Effector memory CD4-positive, alpha-beta T cell (primary cell): ENCODE measurements around the gene RAB10.
"Not testable (repeated sequence)": the region's sequence is repeated elsewhere in the genome, so short reads cannot be mapped to it uniquely, and the experiment has no call there.

Source experiments
- DNase-seq, 3 donors: peaks; one replicate each; pipeline ENCODE4 v3.0.0-alpha.2; 2020
- H3K27ac ChIP-seq: 2 replicates; pipeline ENCODE4 v1.7.0; 2013; ENCODE audit warnings: mild to moderate bottlenecking, low read length, moderate library complexity; ENCODE audit not compliant: insufficient read depth, poor library complexity, severe bottlenecking
- H3K27me3 ChIP-seq: replicated peaks from 2 replicates; pipeline ENCODE4 v1.7.0; 2013; ENCODE audit warnings: mild to moderate bottlenecking, low read length; ENCODE audit not compliant: insufficient read depth, control insufficient read depth, poor library complexity, severe bottlenecking
- H3K36me3 ChIP-seq: 2 replicates; pipeline ENCODE4 v1.7.0; 2013; ENCODE audit warnings: mild to moderate bottlenecking, low read length, moderate library complexity; ENCODE audit not compliant: control insufficient read depth, insufficient read depth
- H3K4me1 ChIP-seq: 2 replicates; pipeline ENCODE4 v1.7.0; 2013; ENCODE audit warnings: low read length, mild to moderate bottlenecking; ENCODE audit not compliant: control insufficient read depth, insufficient read depth, poor library complexity, severe bottlenecking
- H3K4me3 ChIP-seq: 2 replicates; pipeline ENCODE4 v1.7.0; 2013; ENCODE audit warnings: low read length, low read depth, mild to moderate bottlenecking; ENCODE audit not compliant: insufficient read depth, poor library complexity, severe bottlenecking
- H3K9me3 ChIP-seq: 2 replicates; pipeline ENCODE4 v1.7.0; 2013; ENCODE audit warnings: mild to moderate bottlenecking, low read length, moderate library complexity; ENCODE audit not compliant: control insufficient read depth

The RAB10 gene

DNA sequence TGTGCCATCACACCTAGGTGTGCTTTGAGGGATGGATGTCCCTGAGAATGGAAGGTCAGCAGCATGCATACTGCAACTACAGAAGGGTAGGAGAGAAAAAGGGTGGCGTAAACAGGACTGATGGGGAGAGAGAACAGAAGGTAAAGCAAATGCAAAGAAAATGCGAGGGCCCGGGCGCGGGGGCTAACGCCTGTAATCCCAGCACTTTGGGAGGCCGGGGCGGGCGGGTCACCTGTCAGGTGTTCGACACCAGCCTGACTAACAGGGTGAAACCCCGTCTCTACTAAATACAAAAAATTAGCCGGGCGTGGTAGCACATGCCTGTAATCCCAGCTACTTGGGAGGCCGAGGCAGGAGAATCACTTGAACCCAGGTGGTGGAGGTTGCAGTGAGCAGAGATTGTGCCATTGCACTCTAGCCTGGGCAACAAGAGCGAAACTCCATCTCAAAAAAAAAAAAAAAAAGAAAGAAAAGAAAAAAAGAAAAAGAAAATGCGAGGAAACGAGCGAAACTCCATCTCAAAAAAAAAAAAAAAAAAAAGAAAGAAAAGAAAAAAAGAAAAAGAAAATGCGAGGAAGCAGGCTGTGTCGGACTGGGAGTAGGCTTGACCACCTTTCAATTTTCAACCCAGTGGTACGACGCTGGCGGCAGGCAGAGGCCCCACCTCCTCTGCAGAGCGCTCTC is 1.2 kb upstream of the RAB10 start:
- not testable (repeated sequence) for H3K4me1 ChIP-seq, H3K36me3 ChIP-seq, H3K27me3 ChIP-seq, H3K9me3 ChIP-seq, DNase-seq
- H3K4me3 ChIP-seq = peak overlapping the region; percentile 96
- H3K27ac ChIP-seq = peak overlapping the region; percentile 87

DNA sequence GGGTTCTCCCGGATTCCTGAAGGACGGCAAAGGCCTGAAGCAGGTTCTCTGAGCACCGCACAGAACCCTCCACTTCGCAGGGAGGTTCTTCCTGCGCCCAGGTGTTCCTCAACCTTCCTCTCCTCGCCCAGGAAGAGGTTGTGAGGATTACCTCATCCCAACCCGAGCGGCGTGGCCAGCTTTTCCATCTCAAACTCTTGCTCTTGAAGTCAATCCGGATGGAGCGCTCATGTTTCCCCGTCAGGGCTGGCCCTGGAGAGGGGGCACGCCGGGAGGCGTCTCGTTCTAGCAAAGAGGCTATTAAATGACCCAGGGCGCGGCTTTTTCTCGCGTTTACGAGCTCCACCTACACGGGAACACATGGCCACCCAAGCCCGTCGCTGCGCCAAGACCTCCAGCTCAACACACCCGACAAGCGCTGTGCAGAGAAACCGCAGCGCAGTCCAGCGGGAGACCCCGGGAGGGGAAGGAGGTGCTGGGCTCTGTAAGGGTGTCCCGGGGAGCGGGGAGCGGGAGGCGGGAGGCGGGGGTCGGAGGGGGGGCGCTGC is 540 bp upstream of the RAB10 start:
- no peak for DNase-seq
- H3K4me1 ChIP-seq = peaks cover 8% of the 10 kb centered on the region
- H3K36me3 ChIP-seq = no peaks in the 10 kb centered on the region
- H3K4me3 ChIP-seq = peak overlapping the region; percentile 96
- no peaks in the 10 kb centered on the region for H3K27me3 ChIP-seq
- H3K27ac ChIP-seq = peak overlapping the region; percentile 87
- H3K9me3 ChIP-seq = no peaks in the 10 kb centered on the region

DNA sequence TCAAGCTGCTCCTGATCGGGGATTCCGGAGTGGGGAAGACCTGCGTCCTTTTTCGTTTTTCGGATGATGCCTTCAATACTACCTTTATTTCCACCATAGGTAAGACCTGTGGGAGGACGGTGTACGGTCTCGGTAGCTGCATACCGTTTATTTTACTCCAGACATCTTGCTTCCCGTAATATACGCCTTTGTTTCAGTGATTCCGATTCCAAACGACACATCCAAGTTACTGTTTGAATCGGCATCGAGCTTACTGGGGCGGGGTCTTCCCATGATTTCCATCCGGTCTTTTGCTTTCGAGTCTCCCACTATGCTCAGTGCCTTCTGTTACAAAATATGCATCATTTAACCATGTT is 731 bp downstream of the RAB10 start:
- Histone ChIP-seq H3K27me3 (no peaks in the 10 kb centered on the region), H3K9me3 (no peaks in the 10 kb centered on the region), H3K27ac (peak overlapping the region; percentile 87), H3K4me3 (peak overlapping the region; percentile 96), H3K36me3 (no peaks in the 10 kb centered on the region), H3K4me1 (peaks cover 8% of the 10 kb centered on the region)
- no peak for DNase-seq

DNA sequence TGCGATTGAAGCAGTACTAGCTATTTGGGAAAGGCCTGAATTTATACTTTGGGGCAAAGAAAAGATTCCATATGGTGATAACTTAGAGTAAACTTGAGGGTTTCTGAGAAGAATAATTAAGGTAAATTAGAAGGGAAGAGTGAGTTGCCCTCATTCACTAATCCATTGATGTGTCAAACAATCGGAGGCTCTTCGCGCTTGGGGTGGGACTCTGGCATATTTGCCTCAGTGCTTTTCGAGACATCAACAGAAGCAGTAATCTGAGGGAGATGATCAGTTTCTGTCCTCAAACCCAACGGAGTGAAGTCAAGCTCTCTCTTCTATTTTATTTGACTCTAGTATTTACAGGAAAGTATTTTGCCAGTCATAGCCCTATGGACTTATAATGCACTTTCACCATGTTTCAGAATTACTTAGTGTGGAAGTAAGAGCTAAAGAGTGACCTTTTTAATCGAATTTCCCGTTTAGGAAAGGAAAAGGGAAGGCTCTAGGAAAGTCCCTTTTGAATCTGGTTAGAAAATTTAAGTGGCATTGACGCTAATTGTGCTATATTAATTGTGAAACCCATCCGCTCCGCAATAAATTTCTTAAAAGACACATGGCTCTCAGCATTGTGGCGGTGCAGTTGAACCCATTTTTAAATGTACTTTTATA is 1.3 kb downstream of the RAB10 start:
- no peak for DNase-seq
- H3K27ac ChIP-seq = peak overlapping the region; percentile 87
- H3K9me3 ChIP-seq = no peaks in the 10 kb centered on the region
- H3K27me3 ChIP-seq = no peaks in the 10 kb centered on the region
- H3K36me3 ChIP-seq = no peaks in the 10 kb centered on the region
- peaks cover 13% of the 10 kb centered on the region for H3K4me1 ChIP-seq
- H3K4me3 ChIP-seq = peak overlapping the region; percentile 96

DNA sequence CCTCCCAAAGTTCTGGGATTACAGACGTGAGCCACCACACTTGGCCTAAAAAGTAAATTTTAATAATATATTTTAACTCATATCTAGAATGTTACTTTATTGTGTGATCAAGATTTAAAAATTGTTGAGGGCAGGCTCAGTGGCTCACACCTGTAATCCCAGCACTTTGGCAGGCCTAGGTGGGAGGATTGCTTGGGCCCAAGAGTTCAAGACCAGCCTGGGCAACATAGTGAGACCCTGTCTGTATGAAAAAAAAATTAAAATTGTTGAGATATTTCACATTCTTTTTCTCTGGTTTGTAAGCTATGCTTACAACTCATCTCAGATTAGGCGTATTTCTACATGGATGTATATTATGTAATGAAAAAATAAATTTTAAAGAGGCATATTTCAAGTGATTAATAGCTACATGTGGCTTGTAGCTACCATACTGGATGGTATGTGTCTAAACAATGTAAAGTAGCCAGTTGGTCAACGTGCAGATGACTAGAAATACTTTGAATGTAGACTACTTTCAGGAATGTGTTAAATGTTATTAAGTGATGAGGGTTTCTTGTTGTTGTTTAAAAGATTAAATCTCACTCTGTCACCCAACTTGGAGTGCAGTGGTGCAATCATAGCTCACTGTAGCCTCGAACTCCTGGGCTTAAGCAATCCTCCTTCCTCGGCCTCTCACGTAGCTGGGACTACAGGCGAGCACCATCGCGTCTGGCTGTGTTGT is 5.9 kb downstream of the RAB10 start:
- Histone ChIP-seq H3K4me3 (no peak overlapping the region), H3K27ac (no peak overlapping the region), H3K4me1 (peaks cover 13% of the 10 kb centered on the region), H3K9me3 (no peaks in the 10 kb centered on the region), H3K36me3 (peaks cover 3% of the 10 kb centered on the region), H3K27me3 (no peaks in the 10 kb centered on the region)
- no peak for DNase-seq

DNA sequence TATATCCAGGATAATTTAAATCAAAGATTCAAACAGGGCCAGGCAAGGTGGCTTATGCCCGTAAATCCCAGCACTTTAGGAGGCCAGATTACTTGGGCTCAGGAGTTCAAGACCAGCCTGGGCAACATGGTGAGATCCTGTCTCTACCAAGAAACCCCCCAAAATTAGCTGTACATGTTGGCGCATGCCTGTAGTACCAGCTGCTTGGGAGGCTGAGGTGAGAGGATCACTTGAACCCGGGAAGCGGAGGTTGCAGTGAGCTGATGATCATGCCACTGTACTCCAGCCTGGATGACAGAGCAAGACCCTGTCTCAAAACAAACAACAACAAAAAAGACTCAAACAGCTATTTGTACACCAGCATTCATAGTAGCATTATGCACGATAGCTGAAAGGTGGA is 9.2 kb downstream of the RAB10 start:
- Histone ChIP-seq H3K27ac (no peak overlapping the region), H3K4me3 (no peak overlapping the region), H3K4me1 (peaks cover 5% of the 10 kb centered on the region), H3K9me3 (no peaks in the 10 kb centered on the region), H3K36me3 (peaks cover 3% of the 10 kb centered on the region), H3K27me3 (no peaks in the 10 kb centered on the region)
- DNase-seq = no peak

DNA sequence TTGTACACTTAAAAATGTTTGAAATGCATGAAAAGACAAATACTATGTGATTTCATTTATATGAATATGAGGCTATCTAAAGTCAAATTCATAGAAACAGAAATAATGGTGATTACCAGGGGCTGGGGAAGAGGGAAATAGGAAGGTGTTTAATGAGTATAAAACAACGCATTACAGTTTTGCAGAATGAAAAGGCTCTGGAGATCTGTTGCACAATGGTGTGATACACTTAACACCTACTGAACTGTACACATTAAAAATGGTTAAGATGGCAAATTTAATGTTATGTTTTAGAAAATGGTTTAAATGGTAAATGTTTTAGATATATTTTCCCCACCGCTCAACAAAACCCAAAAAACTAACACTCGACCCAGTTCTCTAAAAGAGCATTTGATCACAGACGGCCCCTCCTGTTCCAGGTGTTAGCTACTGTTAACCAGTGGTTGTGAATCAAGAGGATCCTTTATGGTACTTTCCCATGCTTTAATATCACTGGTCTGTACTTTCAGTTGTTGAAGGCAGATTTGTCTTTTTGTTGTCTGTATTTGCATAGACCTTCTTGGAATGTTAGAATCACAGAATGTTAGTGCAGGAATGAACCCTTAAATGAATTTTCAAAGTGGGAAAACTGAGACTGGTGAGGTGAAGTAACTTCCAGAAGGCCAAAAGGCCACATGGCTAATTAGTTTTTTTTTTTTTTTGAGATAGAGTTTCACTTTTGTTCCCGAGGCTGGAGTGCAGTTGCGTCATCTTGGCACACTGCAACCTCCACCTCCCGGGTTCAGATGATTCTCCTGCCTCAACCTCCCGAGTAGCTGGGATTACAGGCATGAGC is 10.2 kb downstream of the RAB10 start:
- Histone ChIP-seq H3K9me3 (no peaks in the 10 kb centered on the region), H3K4me1 (peaks cover 5% of the 10 kb centered on the region), H3K36me3 (peaks cover 3% of the 10 kb centered on the region), H3K4me3 (peak overlapping the region; percentile 1), H3K27me3 (no peaks in the 10 kb centered on the region), H3K27ac (peak overlapping the region; percentile 1)
- no peak for DNase-seq

DNA sequence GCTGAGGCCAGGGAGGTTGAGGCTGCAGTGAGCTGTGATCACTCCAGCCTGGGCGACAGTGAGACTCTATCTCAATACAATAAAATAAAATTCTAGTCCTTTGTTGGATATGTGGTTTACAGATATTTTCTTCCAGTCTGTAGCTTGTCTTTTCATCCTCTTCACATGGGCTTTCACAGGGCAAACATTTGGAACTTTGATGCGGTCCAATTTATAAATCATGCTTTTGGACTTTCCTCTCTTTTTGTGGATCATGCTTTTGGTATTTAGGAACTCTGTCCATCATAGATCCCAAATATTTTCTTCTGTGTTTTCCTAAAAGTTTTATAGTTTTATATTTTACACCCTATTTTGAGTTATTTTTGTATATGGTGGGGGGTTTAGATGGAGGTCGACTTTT is 14.9 kb downstream of the RAB10 start:
- no peak for DNase-seq
- Histone ChIP-seq H3K4me3 (no peak overlapping the region), H3K27me3 (no peaks in the 10 kb centered on the region), H3K27ac (no peak overlapping the region), H3K9me3 (no peaks in the 10 kb centered on the region), H3K36me3 (no peaks in the 10 kb centered on the region), H3K4me1 (peaks cover 5% of the 10 kb centered on the region)

DNA sequence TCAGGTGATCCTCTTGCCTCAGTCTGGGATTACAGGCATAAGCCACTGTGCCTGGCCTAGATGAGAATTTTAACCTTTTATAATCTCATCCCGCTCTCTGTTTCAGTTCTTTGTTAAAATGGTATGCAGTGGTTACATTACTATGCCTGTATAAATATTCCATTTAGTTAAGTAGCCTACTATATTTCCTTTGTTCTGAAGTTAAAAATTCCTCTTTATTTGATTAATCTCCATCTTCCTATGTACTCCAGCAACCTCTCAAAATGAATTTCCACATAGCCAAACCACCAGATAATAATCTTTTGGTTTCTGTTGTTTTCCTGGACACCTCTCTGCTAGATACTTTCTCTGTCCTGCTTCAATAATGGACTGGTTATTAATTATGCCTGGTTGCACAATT is 15.8 kb downstream of the RAB10 start:
- Histone ChIP-seq H3K36me3 (no peaks in the 10 kb centered on the region), H3K27me3 (no peaks in the 10 kb centered on the region), H3K9me3 (no peaks in the 10 kb centered on the region), H3K27ac (no peak overlapping the region), H3K4me3 (no peak overlapping the region), H3K4me1 (peaks cover 5% of the 10 kb centered on the region)
- no peak for DNase-seq
